Activated T-helper 2 cell treated with anti-CD3 and anti-CD28 coated beads, Interferon-gamma antibody, Interleukin-2, Interleukin-4, amounts not matched to agents 10 μg/mL and 5 μg/mL and 100 μg/mL, durations not matched to agents 14 hours and 24 hours and 36 hours (primary cell): ENCODE measurements around the gene FAT1. TPM values are rescaled to one million over a fixed set of nuclear protein-coding genes. Genes with fewer than 3 reads are reported as not detected.

ENCODE experiments used
- DNase-seq: peaks from one replicate; pipeline ENCODE4 v3.0.0; 2021; ENCODE audit warnings: low spot score
- H3K27ac Mint-ChIP-seq: one replicate; pipeline ENCODE4 v1.8.0; 2021; ENCODE audit warnings: mixed read lengths
- H3K27me3 Mint-ChIP-seq: one replicate; pipeline ENCODE4 v1.8.0; 2021; ENCODE audit warnings: low read depth, mixed read lengths
- H3K36me3 Mint-ChIP-seq: one replicate; pipeline ENCODE4 v1.8.0; 2021; ENCODE audit warnings: low read depth, mixed read lengths
- H3K4me1 Mint-ChIP-seq: one replicate; pipeline ENCODE4 v1.8.0; 2021; ENCODE audit warnings: low read depth, mixed read lengths
- H3K4me3 Mint-ChIP-seq: one replicate; pipeline ENCODE4 v1.8.0; 2021; ENCODE audit warnings: low read depth, mild to moderate bottlenecking, moderate library complexity, mixed read lengths
- H3K9me3 Mint-ChIP-seq: one replicate; pipeline ENCODE4 v1.8.0; 2021; ENCODE audit warnings: mixed read lengths
- intact Hi-C: fragments of 100-400 bp; cut with micrococcal nuclease; formaldehyde crosslinking; loops from one replicate; pipeline ENCODE4 v1.15.1; 2023
- total RNA-seq: library from RNA; stranded (reverse); gene quantifications from 2 replicates; pipeline ENCODE4 v1.2.3, GENCODE V29; 2022

Gene FAT1
- total RNA-seq, 1 donor from 2014 or later, result 0.05 TPM

GRCh38 chr4:186627226-186627865, 96.3 kb downstream of the FAT1 start:
- no peaks in the 10 kb centered on the region for H3K36me3 Mint-ChIP-seq
- H3K9me3 Mint-ChIP-seq, result peaks cover 12% of the 10 kb centered on the region
- intact Hi-C loops, result no loop called here
- H3K27ac Mint-ChIP-seq, result no peak overlapping the region
- peaks cover 9% of the 10 kb centered on the region for H3K4me1 Mint-ChIP-seq
- DNase-seq, result no peak
- no peaks in the 10 kb centered on the region for H3K27me3 Mint-ChIP-seq
- no peak overlapping the region for H3K4me3 Mint-ChIP-seq

GRCh38 chr4:186624951-186625350, 98.7 kb downstream of the FAT1 start:
- Mint-ChIP-seq H3K4me3 (no peak overlapping the region), H3K27ac (no peak overlapping the region), H3K4me1 (peaks cover 9% of the 10 kb centered on the region), H3K27me3 (no peaks in the 10 kb centered on the region), H3K9me3 (peaks cover 12% of the 10 kb centered on the region), H3K36me3 (no peaks in the 10 kb centered on the region)
- DNase-seq, result no peak
- intact Hi-C loops, result no loop called here

DNA sequence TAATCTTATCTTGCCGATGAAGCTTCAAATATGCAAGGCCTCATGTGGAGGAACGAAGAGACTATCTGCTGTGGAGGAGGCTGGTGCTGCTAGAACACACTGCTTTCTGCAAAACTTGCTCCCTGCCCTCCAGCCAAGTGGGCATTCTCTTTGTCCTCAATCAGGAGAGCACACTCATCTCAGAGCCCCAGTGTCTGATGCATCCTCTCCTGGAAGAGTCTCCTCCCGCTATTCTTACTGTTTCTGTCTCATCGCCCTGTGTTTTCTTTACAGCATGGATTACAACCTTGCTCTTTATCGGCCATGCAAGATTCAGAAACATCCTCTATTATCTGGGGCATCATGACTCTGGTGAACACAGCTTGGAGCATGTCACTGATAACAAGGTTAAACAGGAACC, 100.1 kb downstream of the FAT1 start:
- intact Hi-C loops, result no loop called here
- no peak for DNase-seq
- H3K27me3 Mint-ChIP-seq, result no peaks in the 10 kb centered on the region
- H3K36me3 Mint-ChIP-seq, result no peaks in the 10 kb centered on the region
- H3K4me1 Mint-ChIP-seq, result peaks cover 9% of the 10 kb centered on the region
- no peak overlapping the region for H3K4me3 Mint-ChIP-seq
- no peak overlapping the region for H3K27ac Mint-ChIP-seq
- H3K9me3 Mint-ChIP-seq, result peaks cover 12% of the 10 kb centered on the region

DNA sequence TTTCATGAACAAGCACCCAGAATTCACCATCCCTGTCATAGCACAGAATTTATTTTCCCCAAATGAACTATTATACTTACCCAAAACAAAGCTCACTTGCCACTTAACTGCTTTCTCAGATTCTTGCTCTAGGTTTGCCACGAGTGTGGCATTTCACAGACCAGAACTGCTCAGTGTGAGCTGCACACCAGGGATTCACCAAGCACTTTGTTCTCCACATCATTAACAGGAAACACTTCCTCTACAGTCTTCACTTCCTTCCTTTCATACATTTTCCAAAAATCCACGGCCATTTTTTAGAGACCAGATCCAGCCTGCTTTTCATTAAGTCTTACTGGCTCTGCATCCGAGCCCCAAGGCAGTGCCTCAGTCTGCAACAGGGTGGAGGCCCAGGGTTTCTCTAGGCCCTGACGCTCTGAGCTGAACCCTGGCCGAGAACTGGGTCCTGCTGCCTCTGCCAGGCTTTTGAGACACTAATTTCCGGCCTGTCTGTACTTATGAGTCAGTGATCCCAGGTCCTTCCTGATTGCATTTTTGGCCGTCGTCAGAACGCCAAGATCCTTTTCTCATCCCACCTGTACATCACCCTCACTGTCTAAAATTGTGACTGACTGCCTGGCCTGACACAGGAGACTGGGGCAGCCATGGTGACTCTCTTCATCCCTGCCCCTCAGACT, 100.7 kb downstream of the FAT1 start:
- no peak overlapping the region for H3K27ac Mint-ChIP-seq

GRCh38 chr4:186621959-186622553, 101.6 kb downstream of the FAT1 start:
- Mint-ChIP-seq H3K36me3 (no peaks in the 10 kb centered on the region), H3K4me1 (no peaks in the 10 kb centered on the region), H3K27me3 (no peaks in the 10 kb centered on the region), H3K4me3 (no peak overlapping the region), H3K27ac (no peak overlapping the region), H3K9me3 (peaks cover 5% of the 10 kb centered on the region)
- no peak for DNase-seq
- intact Hi-C loops, result no loop called here

More for the DNA sequence above, 100.7 kb downstream of the FAT1 start:
- Mint-ChIP-seq H3K9me3 (peaks cover 8% of the 10 kb centered on the region), H3K36me3 (no peaks in the 10 kb centered on the region), H3K27me3 (no peaks in the 10 kb centered on the region), H3K4me3 (no peak overlapping the region), H3K4me1 (peaks cover 6% of the 10 kb centered on the region)
- DNase-seq, result no peak
- intact Hi-C loops, result no loop called here

GRCh38 chr4:186619088-186619487, 104.6 kb downstream of the FAT1 start:
- Mint-ChIP-seq H3K4me3 (no peak overlapping the region), H3K36me3 (no peaks in the 10 kb centered on the region), H3K9me3 (peaks cover 17% of the 10 kb centered on the region), H3K27me3 (no peaks in the 10 kb centered on the region), H3K27ac (no peak overlapping the region), H3K4me1 (no peaks in the 10 kb centered on the region)
- intact Hi-C loops, result no loop called here
- no peak for DNase-seq

DNA sequence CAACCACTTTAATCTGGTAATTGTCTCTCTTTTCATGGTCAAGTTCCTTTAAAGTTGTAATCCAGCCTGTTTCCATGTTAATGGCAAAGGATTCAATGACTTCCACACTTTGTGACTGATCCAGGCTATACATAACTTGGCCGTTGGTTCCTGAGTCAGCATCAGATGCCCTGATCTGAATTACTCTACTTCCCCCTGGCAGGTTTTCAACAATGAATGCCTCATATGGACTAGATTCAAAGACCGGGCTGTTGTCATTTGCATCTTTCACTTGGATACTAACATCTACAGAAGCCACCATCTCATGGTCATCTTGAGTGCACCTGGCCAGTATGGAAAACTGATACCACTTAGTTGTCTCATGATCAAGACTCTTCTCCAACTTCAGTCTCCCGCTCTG, 105.7 kb downstream of the FAT1 start:
- DNase-seq, result no peak
- Mint-ChIP-seq H3K4me3 (no peak overlapping the region), H3K27ac (no peak overlapping the region), H3K4me1 (no peaks in the 10 kb centered on the region), H3K9me3 (peaks cover 16% of the 10 kb centered on the region), H3K27me3 (no peaks in the 10 kb centered on the region), H3K36me3 (no peaks in the 10 kb centered on the region)
- intact Hi-C loops, result no loop called here

DNA sequence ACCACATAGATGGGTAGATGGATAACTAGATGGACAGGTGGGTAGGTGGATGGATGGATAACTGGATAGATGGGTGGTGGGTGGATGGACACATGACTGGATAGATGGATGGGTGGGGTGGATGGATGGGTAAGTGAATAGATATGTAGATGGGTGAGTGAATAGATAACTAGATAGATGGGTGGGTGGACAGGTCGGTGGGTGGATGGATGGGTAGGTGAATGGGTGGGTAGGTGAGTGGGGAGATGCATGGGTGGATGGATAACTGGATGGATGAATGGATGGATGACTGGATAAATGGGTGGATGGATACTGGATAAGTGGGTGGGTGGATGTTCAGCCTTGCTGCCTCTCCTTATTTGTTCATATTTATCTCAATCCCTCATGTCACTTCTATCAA, 116.2 kb downstream of the FAT1 start:
- H3K4me1 Mint-ChIP-seq, result no peaks in the 10 kb centered on the region
- intact Hi-C loops, result no loop called here
- H3K36me3 Mint-ChIP-seq, result no peaks in the 10 kb centered on the region
- no peaks in the 10 kb centered on the region for H3K27me3 Mint-ChIP-seq
- DNase-seq, result no peak
- no peak overlapping the region for H3K27ac Mint-ChIP-seq
- no peak overlapping the region for H3K4me3 Mint-ChIP-seq
- peaks cover 3% of the 10 kb centered on the region for H3K9me3 Mint-ChIP-seq

DNA sequence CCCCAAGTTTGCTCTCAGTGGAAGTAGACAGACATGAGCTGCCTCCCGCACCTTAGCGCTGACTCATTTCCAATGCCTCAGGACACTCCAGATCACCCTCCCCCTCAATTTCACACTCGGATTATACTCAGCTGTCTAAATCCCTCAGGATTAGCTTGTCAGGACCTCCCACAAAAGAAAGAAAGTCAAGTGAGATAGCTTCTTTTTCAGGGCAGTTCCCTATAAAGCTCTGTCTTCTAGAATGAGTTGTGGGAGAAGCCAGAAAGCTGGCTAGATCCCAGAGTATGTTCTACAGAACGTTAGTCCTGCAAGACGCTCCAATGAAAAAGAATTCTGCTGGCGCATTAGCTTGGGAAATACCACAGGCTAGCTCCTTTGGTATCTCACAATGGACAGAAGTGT, 117.1 kb downstream of the FAT1 start:
- Mint-ChIP-seq H3K36me3 (no peaks in the 10 kb centered on the region), H3K27me3 (no peaks in the 10 kb centered on the region), H3K4me1 (no peaks in the 10 kb centered on the region), H3K27ac (no peak overlapping the region), H3K9me3 (peaks cover 3% of the 10 kb centered on the region), H3K4me3 (no peak overlapping the region)
- DNase-seq, result no peak
- intact Hi-C loops, result no loop called here

DNA sequence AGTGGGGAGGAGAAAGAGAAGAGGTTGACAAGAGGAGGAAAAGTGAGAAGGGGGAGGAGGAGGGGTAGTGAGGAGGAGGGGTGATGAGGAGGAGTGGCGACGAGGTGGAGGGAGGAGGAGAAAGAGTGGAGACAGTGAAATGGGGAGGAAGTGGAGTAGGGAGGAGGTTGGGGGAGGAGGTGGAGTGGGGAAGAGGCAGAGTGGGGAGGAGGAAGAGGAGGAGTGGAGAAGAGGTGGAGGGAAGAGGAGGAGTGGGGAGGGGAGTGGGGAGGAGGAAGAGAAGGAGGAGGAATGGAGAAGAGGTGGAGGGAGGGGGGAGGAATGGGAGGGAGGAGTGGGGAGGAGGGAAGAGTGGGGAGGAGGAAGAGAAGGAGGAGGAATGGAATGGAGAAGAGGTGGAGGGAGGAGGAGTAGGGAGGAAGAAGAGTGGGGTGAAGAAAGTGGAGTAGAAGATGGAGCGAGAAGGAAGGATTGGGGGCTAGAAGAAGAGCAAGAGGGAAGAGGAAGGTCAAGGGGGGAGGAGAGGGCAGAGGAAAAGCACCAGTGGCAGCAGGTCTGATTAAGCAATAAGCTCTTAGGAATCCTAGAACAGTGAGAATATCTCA, 118.3 kb downstream of the FAT1 start:
- Mint-ChIP-seq H3K27me3 (no peaks in the 10 kb centered on the region), H3K36me3 (no peaks in the 10 kb centered on the region), H3K4me1 (no peaks in the 10 kb centered on the region), H3K27ac (no peak overlapping the region), H3K9me3 (peaks cover 3% of the 10 kb centered on the region), H3K4me3 (no peak overlapping the region)
- intact Hi-C loops, result no loop called here
- no peak for DNase-seq

- Mint-ChIP-seq H3K27me3 (no peaks in the 10 kb centered on the region), H3K36me3 (no peaks in the 10 kb centered on the region)
These were observed 119.4 kb downstream of the FAT1 start for GRCh38 chr4:186604124-186604807.

GRCh38 chr4:186602978-186603377, 120.7 kb downstream of the FAT1 start:
- Mint-ChIP-seq H3K4me3 (no peak overlapping the region), H3K27ac (no peak overlapping the region), H3K36me3 (no peaks in the 10 kb centered on the region), H3K27me3 (no peaks in the 10 kb centered on the region), H3K4me1 (no peaks in the 10 kb centered on the region), H3K9me3 (peaks cover 3% of the 10 kb centered on the region)
- intact Hi-C loops, result no loop called here
- no peak for DNase-seq

More at GRCh38 chr4:186604124-186604807, 119.4 kb downstream of the FAT1 start:
- no peak overlapping the region for H3K4me3 Mint-ChIP-seq
- no peak overlapping the region for H3K27ac Mint-ChIP-seq
- intact Hi-C loops, result no loop called here
- DNase-seq, result no peak
- H3K9me3 Mint-ChIP-seq, result peaks cover 3% of the 10 kb centered on the region
- H3K4me1 Mint-ChIP-seq, result no peaks in the 10 kb centered on the region
